ENCODE data around the gene AARS1.

DNA sequence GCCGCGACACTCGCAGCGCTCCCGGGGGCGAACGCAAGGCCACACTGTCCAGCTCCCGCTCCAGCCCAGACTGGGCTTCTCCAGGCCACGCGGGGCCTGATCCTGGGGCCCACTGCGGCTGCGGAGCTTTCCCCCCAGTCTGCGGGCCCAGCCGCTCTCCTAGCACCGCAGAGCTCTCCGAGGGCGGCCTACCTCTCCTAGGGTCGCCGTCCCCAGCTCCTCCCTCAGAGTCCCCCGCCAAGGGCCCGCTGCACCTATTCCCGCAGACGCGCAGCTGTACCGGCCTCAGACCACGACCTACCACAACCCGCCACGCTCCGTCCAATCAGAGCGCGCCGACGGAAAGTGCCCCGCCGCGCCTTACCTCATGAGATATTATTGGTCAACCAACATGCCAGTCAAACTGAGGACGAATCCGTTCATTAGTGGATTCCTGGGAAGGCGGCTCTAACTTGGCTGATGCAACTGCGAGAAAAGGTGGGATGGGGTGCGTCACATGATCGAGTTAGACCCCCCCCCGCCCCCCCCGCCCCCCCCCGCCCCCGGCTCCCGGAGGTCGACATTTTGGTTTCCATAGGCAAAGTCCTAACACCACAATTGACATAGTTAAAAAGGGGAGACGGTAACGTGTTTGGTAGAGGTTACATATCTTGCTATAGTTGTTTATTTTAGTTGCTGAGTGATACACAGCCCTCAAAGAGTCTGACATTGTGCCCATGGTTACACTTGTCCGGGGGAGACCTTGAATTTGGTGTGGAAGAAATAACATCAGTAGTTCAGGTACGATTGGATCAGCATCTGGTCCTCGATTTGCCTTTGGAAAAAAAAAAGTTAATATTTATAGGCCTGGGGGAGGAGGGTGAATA lies at the start of gene AARS1:
- TF ChIP-seq EZH2phosphoT487 (IDR thresholded peaks at IDR 0.05; ENCODE audit: low read depth, severe bottlenecking, unreplicated experiment), result no peak
- TF ChIP-seq, protein P1, sequence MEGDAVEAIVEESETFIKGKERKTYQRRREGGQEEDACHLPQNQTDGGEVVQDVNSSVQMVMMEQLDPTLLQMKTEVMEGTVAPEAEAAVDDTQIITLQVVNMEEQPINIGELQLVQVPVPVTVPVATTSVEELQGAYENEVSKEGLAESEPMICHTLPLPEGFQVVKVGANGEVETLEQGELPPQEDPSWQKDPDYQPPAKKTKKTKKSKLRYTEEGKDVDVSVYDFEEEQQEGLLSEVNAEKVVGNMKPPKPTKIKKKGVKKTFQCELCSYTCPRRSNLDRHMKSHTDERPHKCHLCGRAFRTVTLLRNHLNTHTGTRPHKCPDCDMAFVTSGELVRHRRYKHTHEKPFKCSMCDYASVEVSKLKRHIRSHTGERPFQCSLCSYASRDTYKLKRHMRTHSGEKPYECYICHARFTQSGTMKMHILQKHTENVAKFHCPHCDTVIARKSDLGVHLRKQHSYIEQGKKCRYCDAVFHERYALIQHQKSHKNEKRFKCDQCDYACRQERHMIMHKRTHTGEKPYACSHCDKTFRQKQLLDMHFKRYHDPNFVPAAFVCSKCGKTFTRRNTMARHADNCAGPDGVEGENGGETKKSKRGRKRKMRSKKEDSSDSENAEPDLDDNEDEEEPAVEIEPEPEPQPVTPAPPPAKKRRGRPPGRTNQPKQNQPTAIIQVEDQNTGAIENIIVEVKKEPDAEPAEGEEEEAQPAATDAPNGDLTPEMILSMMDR (IDR thresholded peaks at IDR 0.05; ENCODE audit: poor library complexity), result no peak

Measured in hepatocyte (in vitro differentiated cells).